OCI-M1 (cell line): ENCODE data around the gene TBC1D16.
"Not testable (repeated sequence)": the region's sequence is repeated elsewhere in the genome, so short reads cannot be mapped to it uniquely, and the experiment has no call there.

Source experiments
- DNase-seq: peaks from one replicate; lab custom pipeline; 2025; lab: John Stamatoyannopoulos, UW

The TBC1D16 gene

DNA sequence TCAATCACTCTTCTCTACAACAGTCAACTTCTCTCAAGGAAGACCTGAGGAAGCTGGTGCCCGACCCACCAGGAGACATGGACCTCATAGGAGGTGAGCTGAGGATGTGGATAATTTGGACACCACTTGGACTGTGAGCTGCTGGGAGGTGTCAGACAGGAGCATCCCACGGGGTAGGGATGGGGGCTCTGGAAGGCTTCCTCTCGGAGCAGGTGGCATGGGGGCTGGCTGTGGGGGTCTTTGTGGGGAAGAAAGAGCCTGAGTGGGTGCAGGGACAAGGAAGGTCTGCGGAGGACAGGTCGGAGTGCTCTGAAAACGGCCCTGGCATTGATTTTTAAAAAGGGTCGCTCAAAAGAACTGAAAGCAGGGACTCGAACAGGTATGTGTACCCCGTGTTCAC is 64.0 kb downstream of the TBC1D16 start:
- DNase-seq, result no peak

DNA sequence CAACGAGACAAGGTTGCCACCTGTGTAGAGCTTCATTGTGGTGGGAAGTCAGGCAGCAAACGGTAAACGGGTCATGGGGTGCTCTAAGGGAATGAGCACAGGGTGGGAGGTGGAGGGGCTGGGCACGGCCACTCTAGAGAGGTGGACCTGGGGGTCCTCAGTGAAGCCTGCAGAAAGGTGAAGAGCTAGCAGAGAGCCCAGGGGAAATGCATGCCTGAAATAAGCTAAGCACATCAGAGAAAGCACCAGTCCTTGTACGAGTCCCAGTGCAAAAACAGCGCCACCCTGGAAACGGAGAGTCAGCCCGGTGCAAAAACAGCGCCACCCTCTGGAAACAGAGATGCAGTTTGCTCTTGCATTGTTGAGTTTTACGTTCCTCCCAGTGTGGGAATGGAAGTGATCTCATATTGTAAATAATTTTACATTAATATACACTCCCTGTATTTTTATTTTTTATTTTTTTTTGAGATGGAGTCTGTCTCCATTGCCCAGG is 65.0 kb downstream of the TBC1D16 start:
- DNase-seq, result peak; percentile 87

- no peak for DNase-seq
Measured at GRCh38 chr17:79969906-79970305, 65.8 kb downstream of the TBC1D16 start.

- no peak for DNase-seq
Measured at GRCh38 chr17:79968116-79968515, 67.6 kb downstream of the TBC1D16 start.

DNA sequence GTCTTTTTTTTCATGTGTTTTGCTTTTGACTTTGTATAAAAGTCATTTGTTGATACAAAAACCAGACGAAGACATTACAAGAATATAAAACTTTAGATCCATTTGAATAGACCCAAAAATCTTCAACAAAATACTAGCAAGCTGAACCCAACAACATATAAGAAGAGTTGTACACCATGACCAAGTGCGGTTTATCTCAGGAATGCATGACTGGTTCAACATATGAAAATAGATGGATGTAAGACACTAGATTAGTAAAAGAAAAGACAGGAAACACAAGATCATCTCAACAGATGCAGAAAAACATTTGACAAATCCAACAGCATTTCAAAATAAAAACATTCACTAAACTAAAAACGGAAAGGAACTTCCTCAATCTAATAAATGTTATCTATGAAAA is 69.0 kb downstream of the TBC1D16 start:
- DNase-seq, result no peak

DNA sequence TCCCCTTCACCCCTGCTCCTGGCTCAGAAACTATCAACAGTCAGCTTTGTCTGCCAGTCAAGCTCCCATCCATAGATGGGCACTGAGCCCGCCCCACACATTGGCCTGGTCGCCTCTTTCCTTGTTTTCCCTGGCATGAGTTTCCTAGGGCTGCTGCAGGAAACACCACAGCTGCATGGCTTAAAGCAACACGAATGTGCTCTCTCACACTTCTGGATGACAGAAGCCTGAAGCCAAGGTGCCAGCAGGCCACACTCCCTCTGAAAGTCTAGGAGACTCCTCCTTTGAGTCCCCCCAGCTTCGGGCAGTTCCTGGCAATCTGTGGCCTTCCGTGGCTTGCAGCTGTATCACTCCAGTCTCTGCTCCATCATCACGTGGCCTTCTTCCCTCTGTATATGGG is 69.9 kb downstream of the TBC1D16 start:
- no peak for DNase-seq

GRCh38 chr17:79962467-79962866 is 73.2 kb downstream of the TBC1D16 start:
- not testable (repeated sequence) for DNase-seq

DNA sequence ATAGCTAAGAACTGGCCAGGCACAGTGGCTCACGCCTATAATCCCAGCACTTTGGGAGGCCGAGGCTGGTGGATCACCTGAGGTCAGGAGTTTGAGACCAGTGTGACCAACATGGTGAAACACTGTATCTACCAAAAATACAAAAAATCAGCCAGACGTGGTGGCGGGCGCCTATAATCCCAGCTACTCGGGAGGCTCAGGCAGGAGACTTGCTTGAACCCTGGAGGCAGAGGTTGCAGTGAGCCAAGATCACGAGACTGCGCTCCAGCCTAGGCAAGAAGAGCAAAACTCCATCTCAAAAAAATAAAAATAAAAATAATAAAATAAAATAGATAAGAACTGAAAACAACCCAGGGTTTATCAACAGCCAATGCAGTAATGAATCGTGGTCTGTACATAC is 74.1 kb downstream of the TBC1D16 start:
- DNase-seq, result not testable (repeated sequence)

GRCh38 chr17:79960788-79961522 is 74.7 kb downstream of the TBC1D16 start:
- no peak for DNase-seq

DNA sequence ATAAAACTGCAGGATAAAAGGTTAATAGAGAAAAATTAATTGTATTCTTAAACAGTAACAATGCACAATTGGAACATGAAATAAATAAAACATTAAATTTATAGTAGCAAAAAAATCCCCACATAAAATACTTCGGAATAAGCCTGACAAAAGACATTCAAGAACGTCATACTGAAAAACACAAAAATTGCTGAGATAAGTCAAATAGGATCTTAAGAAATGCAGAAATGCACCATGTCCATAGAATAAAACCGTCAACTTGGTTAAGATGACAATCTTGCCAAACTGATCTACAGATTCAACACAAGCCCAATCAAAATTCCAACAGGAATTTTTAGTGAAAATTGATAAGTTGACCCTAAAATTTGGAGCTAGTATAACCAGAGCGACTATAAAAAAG is 76.6 kb downstream of the TBC1D16 start:
- no peak for DNase-seq

- DNase-seq, result no peak
Measured at GRCh38 chr17:79956853-79957252, 78.8 kb downstream of the TBC1D16 start.

GRCh38 chr17:79956441-79956735 is 79.3 kb downstream of the TBC1D16 start:
- not testable (repeated sequence) for DNase-seq

DNA sequence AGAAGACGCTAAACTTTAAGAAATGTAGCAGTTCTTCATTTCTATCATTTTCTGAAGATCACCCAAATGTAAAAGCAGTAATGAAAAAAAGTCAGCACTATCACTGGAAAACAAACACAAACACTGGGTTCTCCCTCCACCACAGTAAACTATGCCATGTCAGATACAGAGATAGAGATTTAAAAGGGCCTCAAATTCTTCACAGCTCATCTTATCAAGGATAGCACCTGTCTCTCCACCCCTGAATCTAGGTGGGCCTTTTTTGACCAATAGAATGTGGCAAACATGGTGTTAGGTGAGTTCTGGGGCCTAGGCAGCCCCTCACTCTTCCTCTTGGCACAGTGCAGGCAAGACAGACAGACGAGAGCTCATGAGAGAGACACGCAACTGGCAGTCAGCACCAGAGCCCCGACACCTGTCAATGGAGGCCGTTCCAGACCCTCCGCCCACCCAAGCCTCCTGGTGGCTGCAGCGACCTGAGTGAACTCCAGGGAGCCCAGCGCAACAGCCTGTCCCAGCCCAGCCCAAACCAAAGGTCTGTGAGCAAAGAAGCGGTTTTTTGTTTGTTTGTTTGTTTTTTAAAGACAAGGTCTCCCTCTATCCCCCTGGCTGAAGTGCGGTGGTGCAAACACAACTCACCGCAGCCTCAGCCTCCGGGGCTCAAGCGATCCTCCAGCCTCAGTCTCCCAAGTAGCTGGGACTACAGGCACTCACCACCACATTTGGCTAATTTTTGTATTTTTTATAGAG is 79.8 kb downstream of the TBC1D16 start:
- no peak for DNase-seq

DNA sequence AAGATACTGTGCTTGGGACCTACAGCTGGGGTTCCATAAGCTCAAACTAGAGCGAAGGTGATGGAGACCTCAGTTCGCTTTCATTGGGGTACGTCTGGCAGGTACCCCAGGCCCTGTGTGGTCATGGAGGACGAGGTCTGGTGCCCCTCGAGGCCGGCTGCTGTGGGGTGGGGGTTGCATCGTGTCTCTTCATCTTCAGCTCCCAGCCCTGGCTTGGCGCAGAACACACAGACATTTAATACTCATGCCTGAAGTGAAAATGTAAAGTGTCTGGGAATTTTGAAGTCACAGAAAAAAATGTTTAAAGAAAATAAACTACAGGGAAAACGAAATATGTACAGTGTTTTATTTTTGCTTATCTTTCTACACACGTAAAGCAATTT is 80.5 kb downstream of the TBC1D16 start:
- no peak for DNase-seq

DNA sequence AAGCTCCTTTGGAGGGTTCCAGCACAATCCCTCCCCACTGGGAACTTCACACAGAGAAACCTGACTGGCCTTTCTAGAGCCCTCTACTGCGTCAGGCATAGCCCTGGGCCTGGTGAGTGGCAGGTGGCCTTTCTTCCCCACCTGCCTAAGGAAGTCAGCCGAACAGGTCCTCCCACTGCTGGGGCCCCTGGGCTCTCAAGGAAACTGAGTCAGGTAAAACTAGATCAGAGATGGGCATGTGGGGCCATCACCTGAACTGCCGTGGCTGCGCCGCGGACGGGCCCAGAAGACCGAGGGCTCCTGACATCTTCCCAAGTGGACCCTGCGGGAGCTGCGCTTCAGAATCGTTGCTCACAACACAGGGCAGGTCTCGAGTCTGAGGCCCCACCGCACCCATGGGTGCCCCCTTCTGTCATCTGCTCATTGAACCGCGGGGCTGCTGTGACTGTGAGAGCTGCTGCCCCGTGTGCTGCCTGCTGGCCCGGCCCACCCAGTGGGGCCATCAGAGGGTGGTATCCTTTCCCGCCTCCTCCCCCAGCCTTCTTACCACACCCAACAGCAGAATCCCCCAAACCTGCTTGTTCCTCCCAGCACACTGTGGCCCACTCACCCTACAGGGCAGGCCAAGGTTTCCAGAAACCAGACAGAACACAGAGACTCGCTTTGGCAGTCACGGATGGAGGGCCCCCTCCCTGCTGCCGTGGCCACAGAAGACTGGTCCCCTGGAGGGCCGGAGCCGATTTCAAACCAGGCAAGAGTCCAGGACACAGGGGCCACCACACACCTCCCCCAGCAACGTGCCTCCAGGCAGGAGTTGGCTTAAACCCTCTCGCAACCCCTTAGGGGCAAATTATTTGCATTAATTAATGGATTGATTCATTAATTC is 81.1 kb downstream of the TBC1D16 start:
- no peak for DNase-seq

DNA sequence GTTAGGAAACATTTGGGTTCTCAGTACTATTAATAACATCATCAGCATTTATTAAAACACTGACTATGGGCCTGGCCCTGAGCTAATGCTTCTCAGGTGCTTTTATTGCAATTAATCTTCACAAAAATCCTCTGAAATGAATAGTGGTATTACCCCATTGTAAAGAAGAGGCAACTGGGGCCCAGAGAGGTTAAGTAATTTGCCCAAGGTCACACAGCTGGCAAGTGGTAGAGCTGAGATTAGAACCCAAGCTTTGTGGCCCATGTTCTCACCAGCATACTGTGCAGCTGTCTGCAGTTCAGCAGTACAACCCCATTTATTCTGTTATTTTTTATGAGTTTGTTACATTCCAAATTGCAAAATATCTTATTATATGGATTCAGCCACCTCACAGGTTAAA is 82.3 kb downstream of the TBC1D16 start:
- DNase-seq, result no peak

GRCh38 chr17:79952901-79953300 is 82.8 kb downstream of the TBC1D16 start:
- DNase-seq, result no peak

DNA sequence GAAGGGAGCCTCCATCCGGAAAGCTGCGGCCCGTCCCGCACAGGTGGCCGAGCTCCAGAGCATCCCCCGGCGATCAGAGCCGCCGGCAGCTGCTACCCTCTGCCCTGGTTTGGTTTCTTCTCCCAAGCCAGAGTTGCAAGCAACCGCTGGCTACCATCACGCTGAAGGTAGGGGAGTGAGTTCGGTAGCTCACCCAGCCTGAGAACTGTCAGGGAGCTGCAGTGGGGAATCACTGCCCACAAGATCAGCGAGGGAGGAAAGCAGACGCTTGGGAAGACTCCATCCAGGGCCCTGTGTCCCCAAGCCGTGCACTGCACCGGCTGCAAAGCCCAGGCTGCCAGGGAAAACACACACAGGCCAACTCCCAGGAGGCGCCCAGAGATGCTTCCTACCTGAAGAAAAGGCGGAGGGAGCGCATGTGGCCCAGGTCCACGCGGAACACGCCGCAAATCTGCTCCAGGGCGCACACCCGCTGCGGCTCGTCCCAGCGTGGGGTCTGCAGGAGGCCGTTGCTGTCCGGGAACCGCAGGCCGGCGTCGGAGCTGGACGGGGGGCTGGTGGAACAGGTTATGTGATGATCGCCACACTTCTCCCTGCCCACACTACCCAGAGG is 83.3 kb downstream of the TBC1D16 start:
- DNase-seq, result no peak

- DNase-seq, result no peak
Measured at GRCh38 chr17:79951361-79952264, 84.1 kb downstream of the TBC1D16 start.

DNA sequence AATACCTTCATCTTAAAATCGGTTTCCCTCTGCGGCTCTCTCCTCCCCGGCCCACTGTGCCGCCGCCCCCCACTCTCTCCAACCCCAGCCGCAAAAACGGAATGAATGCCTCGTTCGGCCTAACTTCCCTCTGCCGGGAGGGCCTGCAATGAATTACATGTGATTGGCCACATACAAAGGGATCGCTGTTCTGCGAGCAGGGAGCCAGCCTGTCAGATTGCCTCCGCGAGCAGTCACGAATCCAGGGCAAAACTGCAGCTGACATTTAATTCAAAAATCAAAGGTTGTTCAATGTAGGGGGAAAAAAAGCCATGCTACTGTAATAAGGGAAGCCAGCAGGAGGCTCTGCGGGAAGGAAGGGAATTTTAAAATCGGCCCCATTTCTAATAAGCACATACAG is 84.9 kb downstream of the TBC1D16 start:
- no peak for DNase-seq

GRCh38 chr17:79950306-79950705 is 85.4 kb downstream of the TBC1D16 start:
- no peak for DNase-seq
